Raji (cell line): Measurements from ENCODE around the gene CERK.

Experiments
- POLR2A ChIP-seq: IDR thresholded peaks from 2 replicates; pipeline ENCODE4 v1.6.1; 2011; ENCODE audit warnings: low read depth, low read length, control low read depth; ENCODE audit not compliant: insufficient read depth

The CERK gene

DNA sequence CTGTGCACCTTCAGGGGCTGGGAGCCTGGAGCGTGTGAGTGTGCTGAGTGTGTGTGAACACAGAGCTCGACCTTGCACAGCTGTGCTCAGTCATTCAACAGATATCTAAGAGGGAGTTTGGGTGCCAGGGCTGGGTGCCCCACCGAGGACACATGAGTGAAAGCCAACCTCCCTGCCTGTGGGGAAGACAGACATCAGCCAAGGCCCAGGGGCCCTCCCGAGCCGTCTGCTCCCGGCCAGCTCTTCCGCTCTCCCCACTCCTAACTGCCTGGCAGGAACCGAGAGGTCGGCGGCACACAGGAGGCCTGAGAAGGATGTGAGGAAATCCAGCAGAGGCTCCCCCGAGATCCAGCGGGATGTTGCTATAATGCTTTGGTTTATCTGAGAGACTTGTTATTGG lies 32.0 kb downstream of the CERK start:
- TF ChIP-seq POLR2A = no peak

DNA sequence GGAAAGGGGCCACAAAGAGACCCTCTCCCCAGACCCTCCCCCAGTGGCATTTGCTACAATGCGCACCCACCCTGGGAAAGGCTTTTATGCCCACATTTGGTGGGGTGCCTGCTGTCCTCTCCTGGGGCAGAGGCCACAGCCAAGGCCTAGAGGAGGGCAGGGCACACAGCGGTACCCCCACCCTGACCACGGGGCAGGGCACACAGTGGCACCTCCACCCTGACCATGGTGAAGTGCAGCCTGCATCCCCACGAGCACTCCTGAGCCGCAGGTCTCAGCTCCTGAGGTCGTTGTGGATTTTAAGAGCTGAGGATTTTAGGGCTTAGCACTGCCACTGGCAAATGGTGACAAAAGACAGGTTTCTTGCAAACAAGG lies 34.1 kb downstream of the CERK start:
- TF ChIP-seq POLR2A = no peak

DNA sequence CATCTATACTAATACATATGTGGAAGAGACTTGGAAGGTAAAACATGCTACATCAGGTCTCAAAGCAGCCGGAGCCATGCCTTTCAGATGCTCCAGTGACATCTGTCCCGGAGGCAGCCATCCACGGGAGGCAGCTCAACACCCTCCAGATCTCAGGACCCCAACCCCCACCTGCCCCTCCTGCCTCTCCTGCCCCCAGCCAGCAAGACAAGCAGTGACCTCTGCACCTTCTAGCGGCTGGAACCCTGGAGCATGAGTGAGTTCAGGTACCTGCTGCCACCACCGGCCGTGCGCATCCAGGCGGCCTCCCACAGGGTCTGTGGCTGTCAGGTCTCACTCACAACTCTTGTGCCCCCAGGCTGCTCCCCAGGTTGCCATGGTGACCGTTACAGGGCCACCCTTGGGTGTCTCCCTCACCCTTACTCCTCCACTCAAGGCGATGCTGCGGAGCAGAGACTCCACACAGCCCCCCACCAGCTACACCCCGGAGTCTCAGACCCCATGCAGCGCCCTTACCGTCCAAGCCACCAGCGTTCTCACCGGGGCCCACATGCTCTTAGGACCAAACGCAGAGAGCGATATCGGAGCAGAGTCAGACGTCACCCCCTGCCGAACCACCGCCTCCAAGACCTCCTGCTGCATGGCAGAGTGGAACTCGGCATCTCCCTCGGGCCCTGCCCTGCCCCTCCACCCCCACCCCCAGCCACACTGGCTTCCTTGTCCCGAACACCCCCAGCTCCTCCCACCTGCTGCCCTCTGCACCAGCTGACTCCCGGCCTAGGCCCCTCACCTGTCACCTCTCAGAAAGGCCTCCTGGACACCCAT lies 34.7 kb downstream of the CERK start:
- TF ChIP-seq POLR2A = no peak

DNA sequence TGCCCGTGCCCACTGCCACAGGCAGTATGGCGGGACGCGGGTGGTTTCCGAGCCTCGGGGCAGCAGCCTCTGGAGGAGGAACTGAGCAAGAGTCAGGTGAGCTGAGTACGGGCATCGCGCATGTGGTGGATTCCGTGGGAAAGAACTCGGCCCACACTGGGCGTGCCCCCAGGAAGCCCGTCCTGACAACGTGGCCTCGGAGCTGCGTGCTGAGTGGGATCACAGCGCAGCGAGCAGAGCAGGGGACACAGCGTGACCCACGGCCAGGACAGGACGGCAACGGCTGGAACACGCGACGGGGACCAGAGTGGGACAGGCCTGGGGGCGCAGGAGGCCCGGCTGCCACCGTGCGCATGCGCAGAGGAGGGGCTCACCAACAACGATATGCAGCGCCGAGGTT lies 36.8 kb downstream of the CERK start:
- no peak for TF ChIP-seq POLR2A

DNA sequence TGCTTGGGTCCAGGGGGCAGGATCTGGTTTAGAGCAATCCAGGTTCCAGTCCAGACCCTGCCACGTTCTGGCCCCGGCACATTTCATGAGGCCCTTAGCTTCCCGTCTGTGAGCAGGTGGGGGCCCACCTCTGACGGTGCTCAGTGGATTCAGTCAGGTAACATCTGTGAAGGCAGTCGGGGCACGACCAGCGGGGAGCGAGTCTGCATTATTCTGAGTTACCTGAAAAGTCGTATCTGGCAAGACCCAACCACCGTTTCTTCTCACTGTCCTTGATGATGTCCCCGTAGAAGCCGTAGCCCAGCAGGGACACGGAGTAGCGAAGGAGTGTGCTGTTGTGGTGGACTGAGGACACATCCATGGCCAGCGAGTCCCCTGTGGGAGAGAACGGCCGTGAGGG lies 39.0 kb downstream of the CERK start:
- no peak for TF ChIP-seq POLR2A

DNA sequence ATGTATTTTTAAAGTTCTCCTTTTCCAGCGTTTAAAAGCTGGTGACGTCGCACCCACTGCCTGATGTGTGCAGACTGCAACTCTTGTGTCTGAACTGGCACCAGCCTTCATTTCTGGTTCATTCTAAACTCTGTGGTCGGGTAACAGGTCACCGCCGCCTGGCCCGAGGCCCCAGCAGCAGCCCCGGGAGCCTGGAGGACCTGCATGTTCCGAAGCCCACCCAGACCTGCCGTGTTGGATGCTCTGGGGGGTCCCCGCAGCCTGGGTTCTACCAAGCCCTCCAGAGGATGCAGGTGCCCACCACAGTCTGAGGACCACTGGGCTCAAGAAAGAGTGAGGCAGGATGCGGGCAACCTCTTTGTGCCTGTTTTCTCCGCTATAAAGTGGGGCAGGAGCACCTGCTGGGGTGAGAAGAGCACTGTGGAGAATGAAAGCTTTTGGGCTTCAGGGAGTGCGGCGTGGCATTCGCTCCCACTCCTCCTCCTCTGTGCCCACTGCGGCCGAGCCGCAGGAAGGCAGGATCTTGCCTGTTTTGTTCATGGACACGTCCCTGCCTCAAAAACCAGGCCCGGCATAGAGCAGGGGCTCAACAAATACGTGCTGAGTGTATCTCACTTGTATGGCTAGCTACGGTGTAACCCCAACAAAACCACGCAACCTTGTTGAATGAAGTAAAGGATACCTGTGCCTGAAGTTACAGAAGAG lies 40.1 kb downstream of the CERK start:
- no peak for TF ChIP-seq POLR2A

DNA sequence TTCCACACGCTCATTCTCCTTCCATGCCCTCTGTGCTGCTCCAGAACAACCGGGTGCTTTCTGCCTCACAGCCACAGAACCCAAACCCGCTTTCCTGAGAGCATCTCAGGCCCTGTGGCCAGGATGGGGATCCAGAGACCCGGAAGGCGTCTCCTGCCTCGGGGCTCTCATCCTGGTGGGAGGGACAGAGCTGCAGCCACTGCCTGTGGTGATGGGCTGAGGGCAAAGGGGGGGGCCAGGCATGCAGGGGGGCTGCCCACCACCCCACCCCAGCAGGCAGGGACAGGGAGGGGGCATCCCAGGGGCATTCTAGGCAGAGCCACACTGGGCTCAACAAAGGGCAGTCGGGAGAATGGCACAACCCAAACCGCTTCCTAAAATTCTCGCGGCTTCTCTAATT lies 41.4 kb downstream of the CERK start:
- TF ChIP-seq POLR2A = no peak

DNA sequence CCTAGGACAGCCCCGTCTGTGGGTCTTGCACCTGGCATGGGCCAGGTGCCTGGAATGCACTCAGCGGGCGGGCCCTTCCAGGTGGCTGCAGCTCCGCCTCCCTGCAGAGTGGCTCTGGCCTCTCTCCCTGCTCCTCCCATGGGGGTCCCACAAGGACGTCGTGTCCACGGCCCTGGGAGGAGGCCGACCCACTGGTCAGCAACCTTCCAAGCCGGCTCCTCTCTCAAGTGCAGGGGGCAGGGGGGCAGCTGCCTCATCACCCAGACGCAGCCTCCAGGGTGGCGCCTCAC lies 41.9 kb downstream of the CERK start:
- TF ChIP-seq POLR2A = no peak

DNA sequence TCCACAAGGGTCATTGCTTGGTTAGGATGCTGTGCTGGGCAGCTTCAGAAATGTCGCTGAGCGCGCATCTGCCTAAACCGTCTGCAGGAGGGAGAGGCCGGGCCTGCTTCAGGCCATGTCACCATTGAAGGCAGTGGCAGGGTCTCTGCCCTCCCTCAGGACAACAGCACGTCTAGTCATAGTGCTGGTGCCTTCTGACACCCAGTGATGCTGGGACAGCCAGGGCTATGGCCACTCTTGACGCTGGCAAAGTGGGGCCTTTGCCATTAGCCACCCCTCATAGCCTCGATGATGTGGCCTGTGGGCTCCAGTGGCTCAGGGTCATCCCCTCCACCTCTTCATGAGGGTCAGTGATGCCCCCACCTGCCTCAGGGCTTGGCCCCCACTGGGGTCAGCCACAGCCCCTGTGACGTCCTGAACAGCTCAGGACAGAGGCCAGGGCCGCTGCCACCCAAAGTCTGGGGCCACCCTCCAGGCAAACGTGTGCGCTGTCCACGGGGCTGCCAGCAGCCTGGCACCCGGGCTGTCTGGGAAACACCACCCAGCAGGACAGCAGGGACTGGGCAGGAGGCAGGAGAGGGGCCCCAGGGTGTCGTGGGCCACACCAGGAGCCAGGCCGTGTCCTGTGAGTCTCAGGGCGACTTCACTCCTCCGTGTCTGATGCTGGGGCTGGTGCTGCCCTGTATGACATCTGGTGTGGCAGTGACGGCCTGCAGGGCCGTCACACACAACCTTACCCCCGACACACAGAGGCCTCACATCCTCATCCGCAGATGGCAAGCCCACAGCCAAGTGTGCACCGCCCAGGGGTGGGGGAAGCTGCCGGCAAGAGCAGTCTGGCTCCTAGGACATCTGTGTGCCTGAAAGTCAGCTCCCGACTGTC lies 42.5 kb downstream of the CERK start:
- no peak for TF ChIP-seq POLR2A

DNA sequence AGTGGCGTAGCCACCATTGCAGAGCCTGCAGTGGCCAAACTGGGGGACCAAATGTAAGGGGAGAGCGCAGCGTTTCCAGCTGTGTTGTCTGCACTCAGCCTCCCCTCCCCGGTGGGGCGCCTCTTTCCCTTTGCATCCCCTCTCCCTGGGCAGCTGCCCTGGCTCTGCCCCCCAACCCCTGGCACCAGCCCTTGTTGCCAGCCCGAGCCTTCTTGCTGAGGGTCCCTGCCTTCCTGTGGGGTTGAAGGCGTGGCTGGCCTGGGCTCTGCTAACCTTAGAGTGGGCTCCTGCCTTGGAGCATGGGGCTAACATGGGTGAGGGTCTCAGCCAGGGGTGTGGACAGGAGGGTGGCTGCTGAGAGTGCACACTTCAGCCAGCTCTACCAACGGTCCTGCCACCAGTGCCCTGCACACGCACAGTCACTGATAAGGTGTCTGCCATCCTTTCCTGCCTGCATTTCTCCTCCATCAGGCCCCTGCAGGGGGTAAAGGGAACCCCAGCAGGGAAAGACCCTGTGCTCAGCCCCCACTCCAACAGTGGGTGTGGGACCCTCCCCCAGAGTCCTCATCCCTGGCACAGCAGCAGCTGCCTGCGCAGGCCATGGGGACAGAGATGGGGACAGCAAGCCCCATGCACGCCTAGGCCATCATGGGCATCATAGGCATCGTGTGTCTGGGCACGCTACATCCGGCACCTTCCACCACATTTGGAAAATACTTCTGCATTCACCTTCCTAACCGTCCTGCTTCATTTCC lies 43.5 kb downstream of the CERK start:
- no peak for TF ChIP-seq POLR2A

DNA sequence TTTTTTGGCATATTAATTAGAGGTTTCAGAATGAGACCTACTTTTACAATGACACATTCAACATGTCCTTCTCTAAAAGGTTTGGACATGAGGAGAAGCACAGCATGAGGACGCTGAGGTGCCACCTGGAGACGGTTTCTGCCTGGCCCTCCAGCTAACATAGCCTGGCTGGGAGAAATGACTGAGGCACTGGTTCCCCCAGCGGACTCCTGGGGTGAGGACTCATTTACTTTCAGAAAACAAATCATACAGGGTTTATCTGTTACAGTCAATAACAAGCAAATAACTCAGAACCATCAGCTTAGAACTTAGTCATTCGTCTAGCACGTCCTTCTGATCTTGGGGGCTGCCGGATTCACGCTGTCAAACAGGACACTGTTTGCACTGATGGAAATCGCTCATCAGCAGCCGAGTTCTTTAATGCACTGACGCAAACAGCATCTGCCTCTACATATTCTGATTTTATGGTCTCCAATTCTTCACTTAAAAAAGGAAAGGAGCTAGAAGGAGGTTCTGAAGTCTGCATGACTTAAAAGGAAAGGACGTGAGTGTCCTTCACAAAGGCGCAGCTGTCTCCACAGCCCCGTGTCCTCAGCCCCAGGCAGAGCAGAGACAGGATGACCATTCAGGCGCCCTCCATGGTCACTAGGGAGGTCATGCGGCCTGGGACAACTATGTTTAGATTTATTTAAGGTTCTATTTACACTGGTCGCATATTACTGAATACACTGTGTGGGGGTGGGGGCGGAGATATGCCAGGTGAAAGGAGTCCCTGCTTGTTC lies 44.2 kb downstream of the CERK start:
- TF ChIP-seq POLR2A = no peak

DNA sequence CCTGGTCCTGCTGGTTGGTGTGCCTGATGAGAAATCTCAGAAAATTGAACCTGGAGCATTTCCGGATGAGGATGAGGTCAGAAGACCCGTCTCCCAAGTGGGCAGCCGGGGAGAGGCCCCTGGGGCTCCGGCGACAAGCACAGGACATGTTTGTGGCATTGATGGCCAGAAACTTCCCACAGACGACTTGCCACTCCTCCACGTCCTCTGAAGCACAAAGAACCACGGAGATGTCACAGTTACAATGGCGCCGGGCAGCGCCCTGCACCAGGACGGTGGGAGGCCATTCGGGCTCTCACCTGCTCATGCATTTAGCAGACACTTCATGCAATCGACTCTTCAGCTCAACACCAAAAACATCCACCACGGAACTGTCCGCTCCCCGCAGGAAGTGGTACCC lies 46.5 kb downstream of the CERK start:
- TF ChIP-seq POLR2A = no peak

DNA sequence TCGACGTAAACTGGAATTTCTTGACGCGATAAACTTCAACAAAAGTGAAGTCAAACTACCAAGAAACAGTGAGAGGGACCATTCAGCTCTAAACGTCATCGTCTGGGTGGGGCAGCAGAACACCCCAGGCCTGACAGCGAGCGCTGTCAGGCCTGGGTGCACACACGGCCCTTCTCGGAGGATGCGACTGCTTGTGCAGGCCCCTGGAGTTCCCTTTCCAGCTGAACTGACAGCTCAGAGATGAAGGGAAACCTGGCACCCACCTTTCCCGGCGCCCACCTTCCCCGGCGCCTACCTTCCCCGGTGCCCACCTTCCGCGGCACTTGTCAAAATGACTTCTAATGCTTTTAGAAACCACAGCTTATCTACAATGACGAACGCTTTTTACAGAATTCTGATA lies 47.9 kb downstream of the CERK start:
- TF ChIP-seq POLR2A = no peak

DNA sequence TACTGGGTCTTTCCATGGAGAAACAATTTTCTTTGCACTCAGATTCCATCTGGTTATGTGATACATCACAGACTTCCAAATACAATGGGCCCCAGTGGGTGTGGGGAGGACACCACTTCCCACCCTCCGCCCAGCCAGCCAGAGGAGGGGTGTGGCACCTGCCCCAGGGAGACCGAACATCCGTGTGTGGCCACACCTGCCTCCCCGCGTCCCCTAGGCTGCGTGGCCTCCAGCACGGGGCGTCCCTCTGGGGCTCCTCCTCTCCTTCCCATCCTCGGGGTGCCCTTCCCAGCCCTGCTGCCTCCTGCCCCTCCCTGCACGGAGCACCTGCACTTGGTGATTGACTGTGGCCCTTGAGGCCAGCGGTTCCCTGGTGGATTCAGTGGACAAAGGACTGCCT lies 49.1 kb downstream of the CERK start:
- no peak for TF ChIP-seq POLR2A
